NAMALWA (cell line): ENCODE results near the gene HCRTR1.

Experiments used
- DNase-seq: peaks from one replicate; pipeline ENCODE4 v3.0.0-alpha.2; 2015; ENCODE audit warnings: low spot score

The HCRTR1 gene

DNA sequence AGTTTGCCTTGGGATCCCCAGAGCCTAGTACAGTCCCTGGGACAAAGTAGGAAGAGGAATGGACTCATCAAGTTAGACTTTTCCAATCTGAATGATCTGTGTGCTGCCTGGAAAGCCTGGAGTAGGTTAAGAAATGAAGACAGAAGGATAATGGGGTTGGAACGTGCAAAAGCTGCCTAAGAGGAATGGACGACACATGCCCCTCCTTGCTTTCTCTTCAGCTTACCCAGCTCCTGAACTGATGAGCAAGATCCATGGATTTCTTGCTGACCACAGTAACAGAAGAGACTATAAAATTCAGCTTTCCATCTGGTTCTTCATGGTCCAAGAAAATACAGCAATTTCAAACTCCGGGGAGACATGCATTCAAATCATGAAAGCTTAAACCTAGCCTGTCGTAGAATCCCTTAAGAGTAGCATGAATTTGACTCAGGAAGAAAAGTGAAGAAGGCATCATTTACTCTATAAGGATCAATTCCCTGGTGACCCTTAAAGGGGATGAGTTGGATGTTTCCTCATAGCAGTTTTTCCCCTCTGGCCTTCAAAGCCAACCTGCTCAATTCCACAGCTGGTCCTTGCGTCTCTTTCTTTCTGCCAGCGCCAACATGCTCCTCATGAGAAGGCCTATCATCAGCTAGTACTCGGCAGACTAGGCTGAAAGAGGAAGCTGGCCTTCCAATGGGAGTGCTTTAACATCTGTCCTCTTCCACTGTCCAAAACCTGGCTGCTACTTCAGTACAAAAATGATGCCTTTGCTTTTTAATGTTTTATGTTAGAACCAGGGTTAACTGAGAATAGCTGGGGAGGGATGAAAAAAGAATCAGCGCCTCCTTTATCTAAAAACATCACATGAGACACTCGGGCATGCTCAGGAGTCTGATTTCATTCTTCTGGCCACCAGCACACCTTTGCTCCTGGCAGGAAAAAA, 32.9 kb downstream of the HCRTR1 start:
- DNase-seq, result no peak

DNA sequence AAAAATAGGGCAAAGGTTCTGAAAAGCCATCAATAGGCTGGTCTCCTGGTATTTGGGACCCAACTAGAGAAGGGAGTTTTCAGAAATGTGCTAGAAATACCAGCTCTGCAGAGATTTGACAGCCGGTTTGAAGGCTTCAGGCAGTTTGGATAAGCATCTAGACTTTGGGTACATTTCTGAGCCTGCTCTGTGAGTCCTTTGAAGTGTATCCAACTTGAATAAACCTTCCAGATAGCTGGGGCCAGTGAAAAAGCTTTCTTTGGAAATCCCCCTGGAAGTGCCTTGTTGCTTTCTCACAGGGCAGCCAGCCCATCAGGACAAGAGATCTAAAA, 33.6 kb downstream of the HCRTR1 start:
- no peak for DNase-seq

DNA sequence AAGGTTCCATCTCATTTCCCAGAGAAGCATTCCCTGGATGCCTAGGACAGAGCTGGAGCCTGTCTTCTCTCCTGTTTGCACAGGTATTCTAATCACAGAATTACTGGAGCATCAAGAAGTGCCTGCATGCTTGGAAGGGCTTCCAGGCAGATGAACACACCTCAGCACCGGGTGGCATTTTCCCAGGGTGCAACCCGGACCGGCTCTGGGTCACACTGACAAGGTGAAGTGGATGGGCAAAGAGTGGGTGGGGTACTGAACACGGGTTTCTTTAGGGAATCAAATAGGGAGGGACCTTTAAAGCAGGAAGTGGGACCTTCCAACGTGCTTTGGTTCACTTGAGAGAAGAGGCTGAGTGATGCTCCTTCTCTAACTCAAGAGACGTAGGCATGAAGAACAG, 34.3 kb downstream of the HCRTR1 start:
- no peak for DNase-seq

DNA sequence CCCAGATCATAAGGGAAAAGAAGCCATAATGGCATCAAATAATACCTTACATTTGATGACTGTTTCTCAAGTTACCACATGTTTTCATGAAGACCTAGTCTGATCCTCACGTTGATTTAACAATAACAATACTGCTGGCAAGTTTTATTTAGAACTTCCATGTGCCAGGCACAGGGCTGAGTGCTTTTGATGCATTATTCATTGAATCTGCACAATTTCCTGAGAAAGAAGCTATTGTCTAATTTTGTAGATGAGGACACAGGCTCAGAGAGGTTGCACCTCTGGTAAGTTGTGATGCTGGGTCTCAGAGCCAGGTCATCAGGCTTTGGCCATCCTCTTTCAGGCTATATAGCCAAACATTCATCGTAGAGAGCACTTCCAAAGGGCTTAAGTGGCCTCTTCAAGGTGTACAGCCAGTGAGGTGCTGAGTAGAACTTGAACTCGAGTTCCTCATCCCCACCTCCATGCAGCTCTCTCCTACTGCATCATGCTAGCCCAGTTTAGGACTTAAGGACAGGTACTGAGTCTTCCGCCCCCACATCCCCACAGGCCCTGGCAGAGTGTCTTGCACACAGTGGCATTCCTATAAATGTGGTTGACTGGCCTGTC, 35.5 kb downstream of the HCRTR1 start:
- DNase-seq, result no peak

DNA sequence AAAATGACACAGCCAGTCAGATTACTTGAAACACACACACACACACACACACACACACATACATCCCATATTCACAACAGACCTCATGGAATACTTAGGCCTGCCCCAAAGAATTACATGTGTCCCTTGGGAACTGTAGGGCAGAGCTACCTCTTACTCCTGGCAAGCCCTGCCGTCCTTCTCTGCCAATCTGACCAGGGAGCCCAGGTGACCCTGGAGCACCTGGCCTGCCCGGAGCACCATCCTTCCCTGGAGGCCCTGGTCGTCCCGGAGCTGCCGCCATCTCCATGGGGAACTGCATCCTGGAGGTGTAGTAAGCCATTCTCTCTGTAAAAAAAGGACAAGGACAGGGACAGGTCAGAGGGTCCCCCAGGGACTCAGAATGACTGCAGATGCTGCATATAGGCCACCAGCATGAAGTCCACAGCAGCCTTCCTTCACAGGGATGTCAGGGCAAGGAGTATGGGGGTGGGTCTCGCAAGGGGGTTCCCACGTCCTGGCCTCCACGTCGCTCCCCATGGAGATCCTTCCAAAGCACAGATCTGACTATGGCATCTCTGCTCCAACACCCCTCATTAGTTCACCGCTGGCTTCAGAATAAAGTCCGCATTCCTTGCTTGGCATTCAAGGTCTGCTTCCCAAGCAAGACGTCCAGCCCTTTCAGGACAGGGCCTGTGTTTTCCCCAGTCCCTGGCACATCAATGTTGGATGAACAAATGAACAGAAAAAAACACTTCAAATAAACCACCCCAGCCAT, 36.4 kb downstream of the HCRTR1 start:
- DNase-seq, result no peak

DNA sequence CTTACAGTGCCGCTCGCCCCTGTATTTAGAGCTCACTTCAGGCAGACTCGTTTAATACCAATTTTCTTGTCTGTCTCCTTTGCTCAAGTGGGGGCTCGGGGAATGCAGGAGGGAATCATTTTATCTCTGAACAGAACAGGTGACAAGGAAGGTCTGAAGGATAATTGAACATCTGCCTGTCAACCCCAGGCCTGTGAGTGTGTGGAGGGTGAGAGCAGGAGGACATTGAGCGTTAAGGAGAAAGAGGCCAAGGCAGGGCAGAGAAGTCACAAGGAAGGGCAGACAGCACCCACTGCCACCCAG, 36.9 kb downstream of the HCRTR1 start:
- no peak for DNase-seq

DNA sequence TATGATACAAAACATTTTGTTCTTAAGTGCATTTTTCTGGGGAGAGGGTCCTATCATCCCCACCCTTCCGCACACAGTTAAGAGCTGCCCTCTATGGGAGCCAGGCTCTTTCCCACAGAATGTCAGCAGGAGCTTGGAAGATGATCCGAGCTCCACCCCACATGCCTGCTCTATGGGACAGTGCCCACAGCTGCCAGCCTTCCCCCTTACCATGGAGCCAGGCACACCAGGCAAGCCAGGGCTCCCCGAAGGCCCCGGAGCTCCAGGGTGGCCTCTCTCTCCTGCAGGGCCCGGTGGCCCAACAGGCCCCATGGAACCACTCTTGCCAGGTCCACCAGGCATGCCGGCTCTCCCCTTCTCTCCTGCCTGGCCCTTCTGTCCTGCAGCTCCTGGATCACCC, 37.6 kb downstream of the HCRTR1 start:
- DNase-seq, result no peak

DNA sequence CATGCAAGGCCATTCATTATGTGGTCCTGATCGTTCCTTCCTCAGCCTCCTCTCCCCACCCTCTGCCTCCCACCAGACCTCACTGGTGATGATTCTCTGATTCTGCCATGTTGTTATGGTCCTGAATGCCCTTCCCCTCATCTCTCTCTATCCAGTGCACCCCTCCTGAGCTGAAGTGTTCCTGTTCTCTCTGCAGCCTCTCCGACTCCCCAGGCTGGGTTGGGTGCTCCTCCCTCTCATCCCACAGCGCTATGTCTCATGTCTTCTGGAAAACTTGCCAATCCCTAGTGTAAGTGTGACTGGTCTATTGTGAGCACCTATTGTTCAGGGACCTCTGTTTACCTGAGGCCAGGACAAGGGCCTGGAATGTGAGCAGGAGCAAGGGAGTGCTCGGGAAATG, 38.3 kb downstream of the HCRTR1 start:
- DNase-seq, result no peak

DNA sequence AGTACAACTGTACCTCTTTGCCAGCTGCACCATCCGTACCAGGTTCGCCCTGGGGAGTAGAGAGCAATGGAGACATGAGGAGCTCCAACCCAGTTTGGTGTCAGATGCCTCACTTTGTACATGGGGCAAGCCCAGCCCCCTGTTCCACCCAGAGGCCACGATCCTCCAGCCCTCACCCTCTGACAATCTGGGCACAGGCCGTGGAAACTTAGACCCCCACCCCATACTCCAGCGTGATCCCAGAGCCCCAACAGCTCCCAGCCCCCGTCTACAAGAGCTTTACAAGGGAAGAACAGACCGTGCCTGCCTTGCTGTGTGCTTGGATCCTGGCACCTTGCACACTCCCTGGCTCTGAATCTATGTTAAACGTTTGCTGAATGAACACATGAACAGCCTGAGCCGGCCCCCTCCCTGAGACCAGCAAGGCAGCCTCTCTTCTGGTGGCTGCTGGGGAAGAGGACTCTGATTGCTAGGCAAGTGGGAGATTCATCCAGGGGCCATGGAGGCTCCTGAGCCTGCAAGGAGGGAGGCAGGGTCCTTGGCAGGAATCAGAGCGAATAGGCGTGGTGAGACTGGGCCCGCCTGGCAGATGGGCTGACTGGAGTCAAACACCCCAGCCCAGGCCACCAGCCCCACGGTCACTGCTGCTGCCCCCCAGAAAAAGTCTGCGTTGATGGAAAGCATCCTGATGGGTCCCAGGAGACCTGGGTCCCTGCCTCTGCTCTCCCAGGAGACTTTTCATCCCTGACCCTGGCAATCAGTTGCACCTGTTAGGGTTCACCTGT, 39.7 kb downstream of the HCRTR1 start:
- DNase-seq, result no peak

DNA sequence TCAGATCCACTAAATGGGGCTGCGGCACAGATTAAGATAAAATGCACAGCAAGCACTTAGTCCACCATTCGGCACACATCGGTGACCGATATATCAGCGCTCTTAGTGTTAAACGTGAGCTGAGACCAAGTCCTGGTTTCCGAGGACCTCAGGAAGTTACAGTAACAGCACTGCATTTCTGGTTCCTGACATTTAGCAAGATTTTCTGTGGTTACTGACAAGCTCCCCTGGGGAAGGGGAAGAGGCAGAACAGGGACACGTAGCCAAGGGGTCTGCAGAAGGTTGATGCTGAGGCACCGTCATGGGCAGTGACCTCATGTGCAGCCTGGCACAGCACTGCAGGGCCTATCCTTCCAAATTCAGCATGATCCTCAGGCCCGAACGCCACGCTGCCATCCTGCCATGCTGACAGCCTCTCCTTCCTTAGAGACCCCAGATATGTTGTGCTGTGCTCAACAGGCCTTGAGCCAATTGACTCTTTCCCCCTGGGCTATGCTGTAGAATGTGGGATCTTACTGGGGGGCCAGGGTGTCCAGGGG, 40.6 kb downstream of the HCRTR1 start:
- no peak for DNase-seq

DNA sequence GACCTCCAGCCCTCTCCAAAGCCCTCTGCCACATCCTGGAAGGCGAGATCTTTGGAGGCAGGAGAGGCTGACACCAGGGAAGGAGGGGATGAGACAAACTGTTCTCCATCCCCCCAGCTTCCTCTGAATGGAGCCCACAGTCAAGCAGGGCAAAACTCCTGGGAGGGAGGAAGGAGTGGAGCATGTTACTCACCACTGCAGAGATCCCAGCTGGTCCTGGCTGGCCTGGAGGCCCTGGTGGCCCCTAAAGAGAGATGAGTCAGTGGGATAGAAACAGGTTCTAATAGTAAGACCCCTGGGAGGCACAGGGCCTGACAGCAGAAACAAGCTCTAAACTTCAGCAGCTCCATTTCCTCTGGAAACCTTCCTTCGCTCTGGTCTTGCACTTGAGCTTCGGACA, 41.2 kb downstream of the HCRTR1 start:
- DNase-seq, result no peak

DNA sequence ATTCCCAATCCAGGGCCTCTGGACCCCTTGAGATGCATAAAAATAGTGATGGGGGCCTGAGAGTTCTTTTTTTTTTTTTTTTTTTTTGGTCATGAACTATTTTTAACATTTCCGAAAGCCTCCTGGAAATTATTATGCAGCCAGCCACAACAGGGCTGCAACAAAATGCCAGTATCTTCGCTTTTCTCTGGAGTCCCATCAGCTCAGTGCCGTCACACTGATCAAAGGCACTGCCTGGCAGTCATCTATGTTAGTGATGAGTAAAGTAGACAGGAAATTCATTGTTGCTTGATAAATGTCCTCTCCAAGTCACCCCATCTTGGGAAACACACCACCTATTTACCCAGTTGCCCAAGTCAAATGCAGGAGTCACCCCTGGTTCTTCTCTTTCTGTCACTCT, 42.4 kb downstream of the HCRTR1 start:
- no peak for DNase-seq

DNA sequence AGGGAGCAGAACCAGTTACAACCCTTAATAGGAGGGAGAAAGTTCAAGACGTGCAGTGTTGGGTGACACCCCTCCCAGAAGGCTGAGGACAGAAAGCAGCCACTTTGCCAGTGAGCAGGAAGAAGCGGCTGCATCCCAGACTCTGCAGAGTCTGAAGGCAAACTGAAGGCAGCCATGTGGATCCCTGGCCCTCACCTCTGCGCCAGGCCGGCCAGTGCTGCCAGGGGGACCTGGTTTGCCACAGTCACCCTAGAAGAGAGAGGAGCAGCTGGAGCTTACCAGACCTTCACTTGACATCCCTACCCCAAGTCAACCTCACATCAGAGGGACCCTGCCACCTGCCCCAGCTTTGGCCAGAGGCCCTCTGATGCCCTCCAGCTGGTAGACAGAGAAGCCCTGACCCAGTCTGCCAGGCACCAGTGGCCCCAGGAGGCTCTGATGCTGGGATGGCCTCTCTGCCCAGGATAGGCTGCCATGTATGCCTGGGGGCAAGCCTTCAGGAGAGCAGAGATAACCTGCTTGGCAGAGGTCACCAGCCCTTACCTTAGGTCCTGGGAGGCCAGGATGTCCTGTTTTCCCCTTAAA, 43.5 kb downstream of the HCRTR1 start:
- DNase-seq, result no peak

DNA sequence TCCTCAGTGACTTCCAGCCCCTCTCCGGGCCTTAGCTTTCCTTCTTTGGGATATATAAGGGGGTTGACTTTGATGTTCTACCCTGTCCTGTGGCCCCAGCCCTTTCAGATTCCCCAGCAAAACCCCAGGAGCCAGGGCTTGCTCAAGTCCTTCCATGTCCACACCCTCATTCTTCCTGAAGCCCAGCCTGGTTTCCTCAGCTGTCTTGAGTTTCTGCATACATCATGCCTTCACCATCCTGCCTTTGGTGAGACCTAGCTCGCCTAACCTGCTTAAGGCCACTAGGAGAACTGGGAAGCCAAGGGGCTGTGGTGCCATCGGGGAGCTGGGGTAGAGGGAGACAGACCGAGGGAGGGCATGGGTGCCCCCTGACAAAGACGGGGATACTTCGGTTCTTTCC, 44.4 kb downstream of the HCRTR1 start:
- DNase-seq, result no peak

DNA sequence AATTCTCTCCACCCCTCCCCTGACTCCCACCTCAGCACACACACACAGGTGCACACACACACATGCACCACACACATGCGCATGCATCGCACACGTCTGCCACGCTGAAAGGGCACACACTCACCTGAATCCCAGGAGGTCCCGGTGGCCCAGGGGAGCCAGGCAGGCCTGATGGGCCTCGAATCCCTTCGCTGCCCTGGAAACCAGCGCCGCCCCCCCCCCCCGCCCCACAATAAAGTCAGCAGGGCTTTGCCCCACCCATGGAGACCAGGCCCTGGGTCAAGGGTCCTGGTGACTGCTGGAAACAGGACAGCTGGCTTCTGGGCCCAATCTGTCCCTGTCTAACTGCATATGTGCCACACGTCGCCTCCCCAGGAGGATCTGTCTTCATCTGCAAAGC, 45.0 kb downstream of the HCRTR1 start:
- no peak for DNase-seq

DNA sequence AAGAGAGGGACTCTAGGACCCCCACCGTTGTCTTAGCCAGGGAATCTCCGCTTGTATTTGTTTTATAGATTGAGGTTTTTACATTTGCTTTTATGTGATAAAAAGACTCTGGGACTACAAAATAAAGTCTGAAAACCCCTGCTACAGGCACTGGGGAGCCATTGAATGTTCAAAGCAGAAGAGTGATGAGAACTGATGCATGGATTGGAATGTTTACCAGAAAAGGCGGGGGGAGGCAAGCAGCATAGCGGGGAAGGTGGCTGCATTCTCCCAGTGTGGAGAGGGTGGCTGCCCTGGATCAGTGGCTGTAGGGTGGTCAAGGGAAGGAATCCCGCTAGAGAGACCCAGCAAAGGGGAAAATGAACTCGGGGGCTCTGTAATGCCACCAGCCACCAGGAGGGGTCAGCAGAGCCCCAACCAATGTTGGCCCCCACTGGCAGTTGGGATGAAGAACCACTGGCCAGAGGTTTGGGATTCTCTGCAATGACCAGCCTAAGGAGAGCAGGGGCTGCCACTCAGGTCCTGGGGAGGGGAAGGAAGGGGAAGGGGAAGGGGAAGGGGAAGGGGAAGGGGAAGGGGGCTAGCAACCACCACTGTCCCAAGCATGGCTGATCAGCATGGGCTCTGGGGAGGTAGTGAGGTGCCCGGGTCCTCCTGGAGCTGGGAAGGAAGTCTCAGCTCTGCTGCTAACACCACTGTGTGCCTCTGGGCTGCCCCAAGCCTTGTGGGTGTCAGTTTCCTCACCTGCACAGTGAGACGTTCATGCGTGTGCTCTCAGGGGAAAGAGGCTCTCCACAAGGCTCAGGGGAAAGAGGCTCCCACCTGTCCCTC, 46.3 kb downstream of the HCRTR1 start:
- peak; percentile 64 for DNase-seq

DNA sequence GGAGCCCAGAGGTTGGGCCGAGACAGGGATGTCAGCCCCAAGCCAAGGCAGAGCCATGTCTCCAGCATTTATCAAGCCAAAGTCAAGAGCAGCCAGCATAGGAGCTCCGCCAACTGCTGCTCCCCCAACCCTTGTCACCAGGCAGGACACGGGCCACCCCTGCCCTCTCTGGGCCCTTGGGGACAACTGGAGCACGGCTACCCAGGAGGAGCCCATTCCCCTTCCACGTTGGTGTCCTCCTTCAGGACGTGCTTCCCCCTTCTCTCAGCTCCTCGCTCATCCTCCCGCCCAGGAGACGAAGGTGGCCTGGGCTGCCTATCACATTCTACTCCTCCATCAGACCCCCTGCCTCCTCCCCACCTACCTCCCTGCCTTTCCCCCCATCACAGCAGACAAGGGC, 47.0 kb downstream of the HCRTR1 start:
- DNase-seq, result no peak

DNA sequence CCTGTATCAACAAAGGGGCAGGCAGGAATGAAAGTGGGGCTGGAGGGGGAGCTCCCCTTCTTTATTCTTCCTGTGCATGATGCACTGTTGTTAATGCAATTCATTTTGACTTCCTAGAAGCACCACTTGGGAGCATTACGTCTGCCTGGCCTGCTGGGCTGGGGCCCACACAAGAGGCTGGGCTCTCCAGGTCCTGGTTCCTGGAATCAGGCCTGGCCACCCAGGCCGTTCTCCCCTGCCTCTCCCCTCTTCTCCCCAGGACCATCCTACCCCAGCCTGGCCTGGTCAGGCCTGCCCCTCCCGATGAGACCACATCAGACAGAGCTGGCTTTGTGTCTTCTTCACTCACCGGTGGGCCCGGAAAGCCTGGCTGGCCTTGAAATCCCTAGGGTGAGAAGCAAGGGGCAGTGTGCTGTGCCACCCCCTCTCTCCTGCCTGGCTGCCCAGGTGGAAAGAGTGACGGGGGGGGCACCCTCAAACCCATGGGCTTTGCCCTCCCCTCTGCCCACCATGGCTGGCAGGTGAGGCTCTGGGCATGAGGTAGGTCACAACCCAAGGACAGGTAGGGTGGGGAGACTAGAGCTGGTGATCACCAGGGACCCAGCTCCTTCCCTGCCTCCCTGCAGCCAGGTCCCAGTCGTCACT, 47.9 kb downstream of the HCRTR1 start:
- no peak for DNase-seq

DNA sequence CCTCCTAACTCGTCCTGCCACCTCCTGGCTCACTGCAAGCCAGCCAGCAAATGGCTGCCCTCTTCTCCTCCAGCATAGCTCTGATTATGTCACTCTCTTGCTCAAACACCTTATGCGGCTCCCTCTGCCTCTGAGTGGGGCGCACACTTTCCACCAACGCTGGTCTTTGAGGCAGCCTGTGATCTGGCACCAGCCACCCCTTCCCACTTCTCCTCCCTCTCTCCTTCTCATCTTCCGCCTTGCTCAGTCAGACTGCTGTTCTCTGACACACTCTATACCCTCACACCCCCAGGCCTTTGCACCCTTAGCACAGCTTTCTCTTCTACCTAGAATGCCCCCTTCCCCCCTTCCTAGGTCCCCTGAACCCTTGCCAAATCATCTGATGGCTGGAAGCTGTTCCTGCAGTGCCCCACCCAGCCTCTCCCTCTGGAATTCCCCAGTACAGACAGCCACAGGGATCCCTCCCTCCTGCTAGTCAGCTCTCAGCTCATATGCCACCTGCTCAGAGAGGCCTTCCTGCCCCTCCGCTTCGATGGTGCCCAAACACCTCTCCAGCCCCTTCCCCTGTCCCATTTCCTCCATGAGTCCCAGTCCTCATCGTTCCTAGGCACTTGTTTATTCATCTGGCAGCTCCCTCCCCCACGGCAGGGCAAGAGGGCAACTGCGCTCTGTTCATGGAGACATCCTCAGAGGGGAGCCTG, 48.9 kb downstream of the HCRTR1 start:
- peak; percentile 17 for DNase-seq
